Thymus (tissue), 11 donors: ENCODE measurements around the gene WSCD2. TPM values are rescaled to one million over a fixed set of nuclear protein-coding genes. Genes with fewer than 3 reads are reported as not detected.

Source experiments
- DNase-seq, 9 donors: peaks; one replicate each; pipeline ENCODE4 v3.0.0-alpha.2; 2013; ENCODE audit warnings: low spot score in 9 of 9, low read depth in 6 of 9, missing footprints in 1 of 9
- H3K27ac ChIP-seq, 2 donors: one replicate each; pipeline ENCODE4 v1.5.1; 2013; ENCODE audit warnings: control low read depth in 1 of 2, low read depth in 1 of 2, low read length in 1 of 2, mild to moderate bottlenecking in 1 of 2, moderate library complexity in 1 of 2
- H3K27me3 ChIP-seq, 2 donors: one replicate each; pipeline ENCODE4 v1.5.1; 2013; ENCODE audit warnings: low read length in 1 of 2; ENCODE audit not compliant: control insufficient read depth in 2 of 2, insufficient read depth in 1 of 2
- H3K36me3 ChIP-seq, 2 donors: one replicate each; pipeline ENCODE4 v1.5.1; 2013; ENCODE audit warnings: low read length in 1 of 2, mild to moderate bottlenecking in 1 of 2, moderate library complexity in 1 of 2; ENCODE audit not compliant: control insufficient read depth in 2 of 2, insufficient read depth in 2 of 2
- H3K4me1 ChIP-seq, 2 donors: one replicate each; pipeline ENCODE4 v1.5.1; 2013; ENCODE audit warnings: low read length in 2 of 2; ENCODE audit not compliant: control insufficient read depth in 2 of 2, insufficient read depth in 2 of 2
- H3K4me3 ChIP-seq, 2 donors: one replicate each; pipeline ENCODE4 v1.5.1; 2013; ENCODE audit warnings: low read length in 2 of 2, control low read depth in 1 of 2, mild to moderate bottlenecking in 1 of 2
- H3K9me3 ChIP-seq, 2 donors: one replicate each; pipeline ENCODE4 v1.5.1; 2013; ENCODE audit warnings: low read length in 1 of 2, mild to moderate bottlenecking in 1 of 2; ENCODE audit not compliant: control insufficient read depth in 2 of 2, insufficient read depth in 1 of 2
- WGBS: extraction: QIAGEN DNeasy Blood & Tissue Kit; methylation state at CpG from one replicate; pipeline ENCODE4 v1.1.7; 2013; 5-methylcytosine and 5-hydroxymethylcytosine counted together
- polyA plus RNA-seq: library from polyadenylated mRNA; stranded (reverse); fragments of 200-250 nt; gene quantifications from one replicate; pipeline ENCODE4 v1.2.3, GENCODE V29; 2013
- total RNA-seq: library from RNA; stranded (reverse); fragments of 120-200 nt; gene quantifications from one replicate; pipeline ENCODE4 v1.2.4, GENCODE V29; 2013
- donor health status: healthy.

Gene WSCD2
- total and polyA plus RNA-seq, 2 donors = 0.02 to 0.33 TPM

- no peaks in the 10 kb centered on the region for H3K36me3 ChIP-seq
- no peaks in the 10 kb centered on the region for H3K4me1 ChIP-seq
- no peak overlapping the region for H3K27ac ChIP-seq
- 97% methylated on average over 1 of the region's 1 CpG for WGBS
- H3K4me3 ChIP-seq = no peak overlapping the region
- no peaks in the 10 kb centered on the region for H3K27me3 ChIP-seq
- DNase-seq = no peak
- H3K9me3 ChIP-seq = no peaks in the 10 kb centered on the region
Measured at GRCh38 chr12:108265505-108265904, 136.4 kb downstream of the WSCD2 start.

- WGBS = 97% methylated on average over 1 of the region's 1 CpG
- H3K36me3 ChIP-seq = no peaks in the 10 kb centered on the region
- no peak overlapping the region for H3K27ac ChIP-seq
- no peaks in the 10 kb centered on the region for H3K9me3 ChIP-seq
- H3K4me1 ChIP-seq = no peaks in the 10 kb centered on the region
- no peak overlapping the region for H3K4me3 ChIP-seq
- no peaks in the 10 kb centered on the region for H3K27me3 ChIP-seq
- DNase-seq = no peak
Measured at GRCh38 chr12:108266131-108266530, 137.0 kb downstream of the WSCD2 start.

- Histone ChIP-seq H3K36me3 (no peaks in the 10 kb centered on the region), H3K27me3 (no peaks in the 10 kb centered on the region), H3K27ac (no peak overlapping the region), H3K9me3 (no peaks in the 10 kb centered on the region), H3K4me3 (no peak overlapping the region), H3K4me1 (no peaks in the 10 kb centered on the region)
- DNase-seq = no peak
- 80% methylated on average over 4 of the region's 4 CpGs for WGBS
Measured at GRCh38 chr12:108267450-108267849, 138.4 kb downstream of the WSCD2 start.

- Histone ChIP-seq H3K4me3 (no peak overlapping the region), H3K9me3 (no peaks in the 10 kb centered on the region), H3K4me1 (no peaks in the 10 kb centered on the region), H3K36me3 (no peaks in the 10 kb centered on the region), H3K27me3 (no peaks in the 10 kb centered on the region), H3K27ac (no peak overlapping the region)
- DNase-seq = no peak
- WGBS = 33% methylated on average over 1 of the region's 1 CpG
Measured at GRCh38 chr12:108268397-108268796, 139.3 kb downstream of the WSCD2 start.

- Histone ChIP-seq H3K4me1 (no peaks in the 10 kb centered on the region), H3K27me3 (no peaks in the 10 kb centered on the region), H3K36me3 (no peaks in the 10 kb centered on the region), H3K27ac (no peak overlapping the region), H3K9me3 (no peaks in the 10 kb centered on the region), H3K4me3 (no peak overlapping the region)
- no peak for DNase-seq
- 91% methylated on average over 1 of the region's 1 CpG for WGBS
Measured at GRCh38 chr12:108269224-108269623, 140.1 kb downstream of the WSCD2 start.

- no peak overlapping the region for H3K27ac ChIP-seq
- WGBS = 70% methylated on average over 2 of the region's 2 CpGs
- no peak overlapping the region for H3K4me3 ChIP-seq
- DNase-seq = no peak
- H3K9me3 ChIP-seq = no peaks in the 10 kb centered on the region
- no peaks in the 10 kb centered on the region for H3K27me3 ChIP-seq
- no peaks in the 10 kb centered on the region for H3K4me1 ChIP-seq
- H3K36me3 ChIP-seq = no peaks in the 10 kb centered on the region
Measured at GRCh38 chr12:108270035-108270848, 141.2 kb downstream of the WSCD2 start.

- 90% methylated on average over 2 of the region's 2 CpGs for WGBS
- H3K4me3 ChIP-seq = no peak overlapping the region
- H3K27ac ChIP-seq = no peak overlapping the region
- no peaks in the 10 kb centered on the region for H3K9me3 ChIP-seq
- no peaks in the 10 kb centered on the region for H3K4me1 ChIP-seq
- H3K27me3 ChIP-seq = no peaks in the 10 kb centered on the region
- H3K36me3 ChIP-seq = no peaks in the 10 kb centered on the region
- no peak for DNase-seq
Measured at GRCh38 chr12:108270849-108271143, 141.7 kb downstream of the WSCD2 start.

GRCh38 chr12:108271951-108272872, 143.1 kb downstream of the WSCD2 start:
- Histone ChIP-seq H3K36me3 (no peaks in the 10 kb centered on the region), H3K4me1 (no peaks in the 10 kb centered on the region), H3K9me3 (no peaks in the 10 kb centered on the region), H3K27ac (no peak overlapping the region), H3K27me3 (no peaks in the 10 kb centered on the region), H3K4me3 (no peak overlapping the region)
- no peak for DNase-seq
- 90% methylated on average over 6 of the region's 6 CpGs for WGBS

GRCh38 chr12:108273217-108273616, 144.1 kb downstream of the WSCD2 start:
- Histone ChIP-seq H3K4me1 (no peaks in the 10 kb centered on the region), H3K9me3 (no peaks in the 10 kb centered on the region), H3K4me3 (no peak overlapping the region), H3K27ac (no peak overlapping the region), H3K36me3 (no peaks in the 10 kb centered on the region), H3K27me3 (no peaks in the 10 kb centered on the region)
- DNase-seq = no peak
- 89% methylated on average over 2 of the region's 2 CpGs for WGBS
